Measurements from ENCODE around the gene ANKRD6. TPM values are rescaled to one million over a fixed set of nuclear protein-coding genes. Genes with fewer than 3 reads are reported as not detected.

ANKRD6 gene
- total RNA-seq, 2 experiments from 2014 or later: 2.4 to 7.0 TPM

GRCh38 chr6:89528866-89529265 is 95.9 kb downstream of the ANKRD6 start:
- H3K27ac ChIP-seq (ENCODE audit: low read depth, low read length, poor library complexity, severe bottlenecking): no peak overlapping the region
- peak overlapping the region; percentile 28; the same call in 1 of the 2 replicates for H2AFZ ChIP-seq (ENCODE audit: low read length)
- no peak overlapping the region for H3K4me2 ChIP-seq (ENCODE audit: low read length)
- peaks cover 14% of the 10 kb centered on the region for H3K4me1 ChIP-seq (ENCODE audit: insufficient read depth, low read length, poor library complexity, severe bottlenecking)
- POLR2A ChIA-PET: interaction anchor here (0.8 to 1.0 kb wide), 2 partner anchors 50 to 110 kb away, joined by 3 to 4 read pairs; partner anchors contain the start of gene LYRM2
- BruUV-seq (replicated peaks): no TSS peak
- H3K79me2 ChIP-seq (ENCODE audit: insufficient read depth, low read depth, low read length): no peaks in the 10 kb centered on the region
- H3K36me3 ChIP-seq (ENCODE audit: insufficient read depth, low read length): no peaks in the 10 kb centered on the region
- no peak overlapping the region for H3K4me3 ChIP-seq (ENCODE audit: low read depth, low read length, poor library complexity, severe bottlenecking)
- TF ChIP-seq, protein P1, sequence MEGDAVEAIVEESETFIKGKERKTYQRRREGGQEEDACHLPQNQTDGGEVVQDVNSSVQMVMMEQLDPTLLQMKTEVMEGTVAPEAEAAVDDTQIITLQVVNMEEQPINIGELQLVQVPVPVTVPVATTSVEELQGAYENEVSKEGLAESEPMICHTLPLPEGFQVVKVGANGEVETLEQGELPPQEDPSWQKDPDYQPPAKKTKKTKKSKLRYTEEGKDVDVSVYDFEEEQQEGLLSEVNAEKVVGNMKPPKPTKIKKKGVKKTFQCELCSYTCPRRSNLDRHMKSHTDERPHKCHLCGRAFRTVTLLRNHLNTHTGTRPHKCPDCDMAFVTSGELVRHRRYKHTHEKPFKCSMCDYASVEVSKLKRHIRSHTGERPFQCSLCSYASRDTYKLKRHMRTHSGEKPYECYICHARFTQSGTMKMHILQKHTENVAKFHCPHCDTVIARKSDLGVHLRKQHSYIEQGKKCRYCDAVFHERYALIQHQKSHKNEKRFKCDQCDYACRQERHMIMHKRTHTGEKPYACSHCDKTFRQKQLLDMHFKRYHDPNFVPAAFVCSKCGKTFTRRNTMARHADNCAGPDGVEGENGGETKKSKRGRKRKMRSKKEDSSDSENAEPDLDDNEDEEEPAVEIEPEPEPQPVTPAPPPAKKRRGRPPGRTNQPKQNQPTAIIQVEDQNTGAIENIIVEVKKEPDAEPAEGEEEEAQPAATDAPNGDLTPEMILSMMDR (conservative IDR thresholded peaks at IDR 0.05; ENCODE audit: low read length): no peak
- TF ChIP-seq EZH2phosphoT487 (IDR thresholded peaks at IDR 0.05; ENCODE audit: borderline replicate concordance, low read depth, low read length): no peak
- no peaks in the 10 kb centered on the region for H3K9me2 ChIP-seq (ENCODE audit: insufficient read depth, low read length)
- DNase-seq (ENCODE audit: low spot score): peak; percentile 37
- H4K20me1 ChIP-seq (ENCODE audit: insufficient read depth, low read length): no peaks in the 10 kb centered on the region
- intact Hi-C loops (cut with micrococcal nuclease; ENCODE audit: unreplicated experiment): no loop called here
- H3K9me3 ChIP-seq (ENCODE audit: low read length): no peaks in the 10 kb centered on the region
- CTCF ChIA-PET (ENCODE audit: unreplicated experiment): no interaction called here

GRCh38 chr6:89530982-89531381 is 98.0 kb downstream of the ANKRD6 start:
- ChIA-PET POLR2A (no interaction called here), CTCF (ENCODE audit: unreplicated experiment) (no interaction called here)
- H3K79me2 ChIP-seq (ENCODE audit: insufficient read depth, low read depth, low read length): no peaks in the 10 kb centered on the region
- no peak for TF ChIP-seq EZH2phosphoT487 (IDR thresholded peaks at IDR 0.05; ENCODE audit: borderline replicate concordance, low read depth, low read length)
- TF ChIP-seq, protein P1 (conservative IDR thresholded peaks at IDR 0.05; ENCODE audit: low read length): no peak
- no peaks in the 10 kb centered on the region for H3K9me3 ChIP-seq (ENCODE audit: low read length)
- H4K20me1 ChIP-seq (ENCODE audit: insufficient read depth, low read length): no peaks in the 10 kb centered on the region
- peaks cover 14% of the 10 kb centered on the region for H3K4me1 ChIP-seq (ENCODE audit: insufficient read depth, low read length, poor library complexity, severe bottlenecking)
- DNase-seq (ENCODE audit: low spot score): no peak
- H3K4me3 ChIP-seq (ENCODE audit: low read depth, low read length, poor library complexity, severe bottlenecking): no peak overlapping the region
- no TSS peak for BruUV-seq (replicated peaks)
- no peaks in the 10 kb centered on the region for H3K36me3 ChIP-seq (ENCODE audit: insufficient read depth, low read length)
- H3K9me2 ChIP-seq (ENCODE audit: insufficient read depth, low read length): no peaks in the 10 kb centered on the region
- H3K4me2 ChIP-seq (ENCODE audit: low read length): no peak overlapping the region
- intact Hi-C loops (cut with micrococcal nuclease; ENCODE audit: unreplicated experiment): no loop called here
- H3K27ac ChIP-seq (ENCODE audit: low read depth, low read length, poor library complexity, severe bottlenecking): no peak overlapping the region
- H2AFZ ChIP-seq (ENCODE audit: low read length): no peak overlapping the region

DNA sequence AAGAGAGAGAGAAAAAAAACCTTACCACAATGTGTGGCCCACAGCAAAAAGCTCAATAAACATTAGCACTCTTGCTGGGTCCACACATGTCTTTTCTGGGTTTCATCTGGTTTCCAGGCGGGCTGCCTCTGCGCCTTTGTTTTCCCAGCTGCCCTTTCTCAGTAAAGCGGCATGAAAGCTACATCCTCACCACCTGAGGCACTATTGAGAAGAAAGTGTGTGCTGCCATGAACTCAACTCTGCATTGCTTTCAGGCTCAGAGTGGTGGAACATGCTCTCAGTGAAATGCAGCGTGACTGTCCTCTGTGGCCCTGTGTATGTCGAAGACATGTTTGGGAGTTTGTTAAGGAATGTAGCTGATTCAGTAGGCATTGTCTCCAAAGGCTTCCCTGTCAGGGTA is 103.3 kb downstream of the ANKRD6 start:
- no TSS peak for BruUV-seq (replicated peaks)
- no peaks in the 10 kb centered on the region for H3K79me2 ChIP-seq (ENCODE audit: insufficient read depth, low read depth, low read length)
- intact Hi-C loops (cut with micrococcal nuclease; ENCODE audit: unreplicated experiment): no loop called here
- H3K4me2 ChIP-seq (ENCODE audit: low read length): no peak overlapping the region
- no peaks in the 10 kb centered on the region for H3K9me2 ChIP-seq (ENCODE audit: insufficient read depth, low read length)
- ChIA-PET POLR2A (no interaction called here), CTCF (ENCODE audit: unreplicated experiment) (no interaction called here)
- DNase-seq (ENCODE audit: low spot score): no peak
- no peaks in the 10 kb centered on the region for H3K36me3 ChIP-seq (ENCODE audit: insufficient read depth, low read length)
- no peaks in the 10 kb centered on the region for H4K20me1 ChIP-seq (ENCODE audit: insufficient read depth, low read length)
- no peak overlapping the region for H2AFZ ChIP-seq (ENCODE audit: low read length)
- no peaks in the 10 kb centered on the region for H3K9me3 ChIP-seq (ENCODE audit: low read length)
- H3K4me3 ChIP-seq (ENCODE audit: low read depth, low read length, poor library complexity, severe bottlenecking): no peak overlapping the region
- TF ChIP-seq EZH2phosphoT487 (IDR thresholded peaks at IDR 0.05; ENCODE audit: borderline replicate concordance, low read depth, low read length): no peak
- TF ChIP-seq, protein P1 (conservative IDR thresholded peaks at IDR 0.05; ENCODE audit: low read length): no peak
- H3K4me1 ChIP-seq (ENCODE audit: insufficient read depth, low read length, poor library complexity, severe bottlenecking): no peaks in the 10 kb centered on the region
- H3K27ac ChIP-seq (ENCODE audit: low read depth, low read length, poor library complexity, severe bottlenecking): no peak overlapping the region
